Activated CD4-positive, alpha-beta T cell treated with anti-CD3 and anti-CD28 coated beads for 24 hours (primary cell): ENCODE data around the gene RPL27.
A peak's percentile ranks its signal among the peaks of the same experiment; 100 is the strongest.
"Not testable (repeated sequence)": the region's sequence is repeated elsewhere in the genome, so short reads cannot be mapped to it uniquely, and the experiment has no call there.

Source experiments
- DNase-seq, 2 donors: peaks; one replicate each; pipeline ENCODE4 v3.0.0-alpha.2; 2020; ENCODE audit warnings: low read depth in 2 of 2

Gene RPL27

GRCh38 chr17:42993913-42994312, 4.3 kb upstream of the RPL27 start:
- not testable (repeated sequence) for DNase-seq

- DNase-seq, result no peak
These were observed 732 bp upstream of the RPL27 start for GRCh38 chr17:42997390-42997983.

- no peak for DNase-seq
These were observed 845 bp downstream of the RPL27 start for GRCh38 chr17:42999003-42999525.

- not testable (repeated sequence) for DNase-seq
These were observed 2.7 kb downstream of the RPL27 start for GRCh38 chr17:43000894-43001293.

- no peak for DNase-seq
These were observed 5.4 kb downstream of the RPL27 start for GRCh38 chr17:43003542-43004172.

GRCh38 chr17:43006639-43007551, 8.7 kb downstream of the RPL27 start, which contains the start of gene IFI35:
Gene IFI35 (plus strand): TSS chr17:43006784. CDS start chr17:43006948, 164 bp downstream.
- peak; percentile 81 for DNase-seq

GRCh38 chr17:43010667-43011308, 12.6 kb downstream of the RPL27 start:
- DNase-seq, result no peak

- no peak for DNase-seq
These were observed 13.7 kb downstream of the RPL27 start for GRCh38 chr17:43011728-43012472.

GRCh38 chr17:43013296-43013695, 15.1 kb downstream of the RPL27 start:
- no peak for DNase-seq

GRCh38 chr17:43014020-43014648, 15.9 kb downstream of the RPL27 start:
- no peak for DNase-seq

- DNase-seq, result no peak
These were observed 16.7 kb downstream of the RPL27 start for GRCh38 chr17:43014649-43015542.

- DNase-seq, result no peak
These were observed 17.4 kb downstream of the RPL27 start for GRCh38 chr17:43015579-43015978.

GRCh38 chr17:43016216-43016615, 18.0 kb downstream of the RPL27 start:
- no peak for DNase-seq

- no peak for DNase-seq
These were observed 20.0 kb downstream of the RPL27 start for GRCh38 chr17:43018008-43018853.

- no peak for DNase-seq
These were observed 20.7 kb downstream of the RPL27 start for GRCh38 chr17:43018932-43019331.

GRCh38 chr17:43019418-43019817, 21.2 kb downstream of the RPL27 start:
- DNase-seq, result no peak

GRCh38 chr17:43020030-43020621, 21.9 kb downstream of the RPL27 start:
- DNase-seq, result no peak
